ENCODE results near the gene TENT4A.
A peak's percentile ranks its signal among the peaks of the same experiment; 100 is the strongest.

TENT4A gene

GRCh38 chr5:6729386-6730310 is 16.4 kb downstream of the TENT4A start:
- H3K27ac ChIP-seq = peak overlapping the region in 5 of 21 experiments; percentile 10 to 55 (median 40)
- no peak overlapping the region for H3K4me3 ChIP-seq

GRCh38 chr5:6730407-6730806 is 17.2 kb downstream of the TENT4A start:
- no peak overlapping the region for H3K4me3 ChIP-seq
- H3K27ac ChIP-seq = peak overlapping the region in 1 of 21 experiments; percentile 55

- Histone ChIP-seq H3K4me3 (no peak overlapping the region), H3K27ac (no peak overlapping the region)
Observed at GRCh38 chr5:6730807-6731206, 17.6 kb downstream of the TENT4A start.

- Histone ChIP-seq H3K27ac (peak overlapping the region in 13 of 21 experiments; percentile 13 to 81 (median 41)), H3K4me3 (no peak overlapping the region)
Observed at GRCh38 chr5:6731465-6732237, 18.4 kb downstream of the TENT4A start.

GRCh38 chr5:6732634-6733410 is 19.6 kb downstream of the TENT4A start:
- Histone ChIP-seq H3K4me3 (no peak overlapping the region), H3K27ac (peak overlapping the region in 20 of 21 experiments; percentile 5 to 81 (median 46))

- H3K4me3 ChIP-seq = no peak overlapping the region
- peak overlapping the region in 16 of 21 experiments; percentile 5 to 81 (median 50) for H3K27ac ChIP-seq
Observed at GRCh38 chr5:6733411-6734242, 20.4 kb downstream of the TENT4A start.

DNA sequence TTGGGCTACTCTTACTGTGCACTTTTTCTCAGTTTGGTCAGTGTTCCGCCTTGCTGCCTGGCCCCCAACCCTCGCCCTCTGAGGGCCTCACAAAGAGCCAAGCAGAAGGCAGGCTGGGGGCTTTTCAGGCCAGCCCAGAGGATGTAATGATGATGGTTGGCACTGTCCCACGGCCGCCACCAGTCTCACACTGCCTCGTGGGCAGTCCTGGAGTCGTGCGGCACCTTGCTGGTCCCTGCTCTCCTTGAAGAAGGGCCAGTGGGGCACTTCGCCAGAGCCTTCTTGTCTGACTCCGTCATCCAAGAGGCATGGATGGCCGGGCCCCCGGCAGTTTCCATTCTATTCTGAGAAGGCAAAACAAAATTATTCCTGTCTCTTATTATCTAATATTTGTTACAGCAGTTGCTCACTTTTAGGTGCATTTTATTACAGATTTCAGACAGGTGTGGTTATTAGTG is 21.0 kb downstream of the TENT4A start:
- no peak overlapping the region for H3K27ac ChIP-seq

DNA sequence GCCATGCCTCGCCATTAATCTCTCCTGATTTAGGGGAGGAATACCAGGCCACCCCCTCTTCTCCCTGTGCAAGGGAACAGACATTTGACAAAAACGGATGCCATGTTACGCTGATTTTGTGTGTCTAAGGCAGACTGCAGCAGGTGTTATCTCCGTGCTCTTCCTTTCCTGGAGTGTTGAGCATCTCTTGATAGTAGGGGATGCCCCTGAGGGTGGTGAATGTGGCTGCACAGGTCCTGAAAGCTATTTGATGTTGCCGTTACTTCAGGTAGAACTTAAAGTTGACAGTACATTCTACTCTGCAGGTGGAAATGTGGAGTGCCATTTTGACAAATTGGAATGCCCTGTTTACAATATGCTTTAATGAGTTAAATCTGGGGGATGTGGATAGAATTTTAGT is 21.5 kb downstream of the TENT4A start:
- no peak overlapping the region for H3K4me3 ChIP-seq
- H3K27ac ChIP-seq = no peak overlapping the region

More for the DNA sequence above, 21.0 kb downstream of the TENT4A start:
- no peak overlapping the region for H3K4me3 ChIP-seq

DNA sequence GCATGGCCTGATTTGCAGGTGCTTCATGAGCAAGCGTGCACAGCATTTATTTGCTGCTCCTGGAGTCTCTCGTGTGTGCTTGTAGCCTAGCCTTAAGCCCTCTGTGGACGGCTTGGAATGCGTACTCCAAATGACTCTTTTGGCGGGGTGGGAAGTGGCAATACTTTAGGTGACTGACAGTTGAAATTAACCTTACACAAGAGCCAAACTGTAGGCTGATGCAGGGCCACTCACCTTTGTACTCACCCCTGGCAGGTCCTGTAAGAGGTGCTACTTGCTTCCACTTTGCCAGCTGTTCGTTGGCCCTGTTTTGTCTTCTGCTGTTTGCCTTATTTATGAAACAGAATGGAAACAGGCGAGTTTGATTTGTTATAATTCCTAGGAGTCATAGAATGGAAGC is 22.9 kb downstream of the TENT4A start:
- Histone ChIP-seq H3K27ac (peak overlapping the region in 1 of 21 experiments; percentile 66), H3K4me3 (no peak overlapping the region)

DNA sequence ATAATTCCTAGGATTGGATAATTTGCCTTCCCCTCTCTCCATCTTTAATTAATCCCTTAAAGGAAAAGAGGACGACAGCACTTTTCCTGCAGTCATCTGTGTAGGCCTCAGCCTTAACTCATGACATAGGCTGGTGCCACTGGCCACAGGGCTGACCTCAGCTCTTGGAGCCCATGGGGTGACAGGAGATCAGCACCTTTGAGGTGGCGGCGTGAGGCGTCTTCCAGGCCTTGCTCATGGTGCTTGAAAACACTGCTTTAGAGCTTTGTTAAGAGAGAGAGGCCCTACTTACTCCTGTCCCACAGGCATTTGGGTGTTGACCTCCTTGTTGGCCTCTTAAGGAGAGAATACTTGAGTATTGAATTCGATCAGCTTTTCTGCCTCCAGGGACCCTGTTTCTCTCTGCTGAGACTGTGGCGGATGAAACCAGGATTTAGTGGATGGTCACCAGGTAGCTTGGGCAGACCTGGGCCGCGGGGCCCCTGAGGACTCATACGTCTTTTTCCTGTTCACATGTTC is 23.4 kb downstream of the TENT4A start:
- peak overlapping the region in 5 of 21 experiments; percentile 11 to 66 (median 20) for H3K27ac ChIP-seq
- H3K4me3 ChIP-seq = no peak overlapping the region

- Histone ChIP-seq H3K4me3 (no peak overlapping the region), H3K27ac (peak overlapping the region in 5 of 21 experiments; percentile 11 to 66 (median 20))
Observed at GRCh38 chr5:6737043-6737941, 24.1 kb downstream of the TENT4A start.

- H3K27ac ChIP-seq = no peak overlapping the region
Observed at GRCh38 chr5:6739603-6740002, 26.4 kb downstream of the TENT4A start.

DNA sequence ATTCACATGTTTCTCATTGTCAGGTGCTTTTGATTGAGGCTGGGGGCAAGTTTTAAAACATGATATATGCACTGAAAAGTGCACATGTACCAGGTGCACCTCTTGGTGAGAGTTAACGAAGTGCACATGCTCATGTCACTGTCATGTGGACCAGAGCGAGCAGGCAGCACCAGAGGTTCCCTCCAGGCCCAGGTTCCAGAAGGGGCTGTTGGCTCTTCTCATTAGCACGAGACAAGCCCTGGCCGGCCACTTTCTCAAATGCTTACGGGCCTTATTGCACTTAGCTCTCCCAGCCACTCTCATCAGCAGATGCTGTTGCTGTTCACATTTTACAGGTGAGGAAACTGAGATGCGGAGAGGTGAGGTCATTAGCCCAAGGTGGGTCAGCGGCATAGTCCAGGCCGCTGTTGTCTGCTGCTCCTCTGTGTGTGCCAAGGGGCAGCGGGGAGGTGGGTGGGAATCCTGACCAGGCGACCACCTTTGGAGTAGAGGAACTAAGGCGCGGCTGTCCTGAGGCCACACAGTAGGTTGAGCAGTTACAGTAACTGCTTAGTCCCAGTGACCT is 27.4 kb downstream of the TENT4A start:
- Histone ChIP-seq H3K4me3 (no peak overlapping the region), H3K27ac (no peak overlapping the region)

More at GRCh38 chr5:6739603-6740002, 26.4 kb downstream of the TENT4A start:
- H3K4me3 ChIP-seq = no peak overlapping the region

DNA sequence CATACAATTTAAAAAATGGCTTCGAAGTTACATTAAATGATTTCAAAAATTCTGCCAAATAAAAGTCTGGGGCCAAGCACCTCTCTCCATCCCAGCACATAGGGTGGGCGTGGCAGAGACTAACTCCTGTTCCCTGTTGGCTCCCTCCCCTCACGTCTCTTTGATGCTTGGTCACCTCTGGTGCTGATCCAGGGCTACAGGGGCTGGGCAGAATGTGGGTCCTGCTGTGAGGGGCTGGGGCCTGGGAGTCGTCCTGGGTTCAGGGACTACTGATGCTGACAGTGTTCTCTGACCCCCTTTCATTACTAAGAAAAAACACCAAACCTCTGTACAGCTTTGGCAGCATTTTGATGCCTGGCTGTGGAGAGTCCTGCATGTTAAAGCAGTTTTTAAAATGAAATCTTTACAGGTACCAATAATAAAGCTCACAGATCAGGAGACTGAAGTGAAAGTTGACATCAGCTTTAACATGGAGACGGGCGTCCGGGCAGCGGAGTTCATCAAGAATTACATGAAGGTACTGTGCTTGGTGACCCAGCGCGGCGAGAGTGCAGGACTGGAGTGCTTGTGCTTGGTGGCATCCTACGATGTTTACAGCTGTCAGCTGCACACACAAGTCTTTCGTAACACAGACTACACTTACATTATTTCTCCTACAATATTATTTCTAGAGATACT is 29.0 kb downstream of the TENT4A start:
- H3K4me3 ChIP-seq = no peak overlapping the region
- no peak overlapping the region for H3K27ac ChIP-seq

DNA sequence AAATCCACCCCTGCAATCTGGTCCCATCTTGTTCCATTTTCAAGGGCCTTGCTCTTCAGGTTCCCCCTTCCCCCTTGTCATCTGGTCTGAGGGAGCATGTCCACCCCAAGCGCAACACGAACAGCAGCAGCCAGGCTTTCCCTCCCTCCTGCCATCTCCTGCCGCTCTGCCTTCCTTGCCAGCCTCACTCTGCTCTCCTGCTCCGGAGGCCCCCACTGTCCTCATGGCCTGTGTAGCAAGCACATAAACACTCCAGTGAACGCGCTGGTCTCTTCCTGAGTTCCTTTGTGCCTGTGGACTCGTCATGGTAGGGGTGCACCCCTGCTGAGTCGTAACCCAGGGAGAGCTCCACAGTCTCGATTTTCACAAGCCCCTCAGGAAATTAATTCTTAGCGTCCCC is 29.9 kb downstream of the TENT4A start:
- H3K4me3 ChIP-seq = no peak overlapping the region

GRCh38 chr5:6744841-6745705 is 31.8 kb downstream of the TENT4A start:
- no peak overlapping the region for H3K27ac ChIP-seq
- H3K4me3 ChIP-seq = no peak overlapping the region

More for the DNA sequence above, 29.9 kb downstream of the TENT4A start:
- no peak overlapping the region for H3K27ac ChIP-seq

Measured in skin epidermis (tissue), 12 donors.